Right lobe of liver (tissue), 6 donors: Measurements from ENCODE around the gene ZNF576. TPM values are rescaled to one million over a fixed set of nuclear protein-coding genes. Genes with fewer than 3 reads are reported as not detected.

ENCODE experiments used
- ATAC-seq, 4 donors: fragments of 200-7000 bp; cut with Tn5 transposase; one replicate each; pipeline ENCODE4 v1.9.1; 2020; ENCODE audit warnings: mild to moderate bottlenecking in 4 of 4, moderate library complexity in 4 of 4
- DNase-seq, 3 donors: peaks; one replicate each; pipeline ENCODE4 v3.0.0-alpha.2; 2020
- H3K27ac ChIP-seq, 3 donors: fragments of 200-600 bp; one replicate each; pipeline ENCODE4 v1.8.0; 2022
- H3K27me3 ChIP-seq, 2 donors: fragments of 200-600 bp; one replicate each; pipeline ENCODE4 v1.8.0; 2022
- H3K36me3 ChIP-seq, 4 donors: fragments of 200-600 bp; sonication (generic) in 1 of 4; one replicate each; pipeline versions ENCODE4 v1.5.1 to v1.8.0; 2017 to 2022; ENCODE audit warnings: control low read depth in 1 of 4
- H3K4me1 ChIP-seq, 4 donors: fragments of 200-600 bp; sonication (generic) in 1 of 4; one replicate each; pipeline versions ENCODE4 v1.5.1 to v1.8.0; 2017 to 2022; ENCODE audit warnings: control low read depth in 1 of 4
- H3K4me3 ChIP-seq, 3 donors: fragments of 200-600 bp; one replicate each; pipeline ENCODE4 v1.8.0; 2022
- H3K9me3 ChIP-seq, 4 donors: fragments of 200-600 bp; sonication (generic) in 1 of 4; one replicate each; pipeline versions ENCODE4 v1.5.1 to v1.8.0; 2017 to 2022; ENCODE audit warnings: control low read depth in 1 of 4
- POLR2A ChIP-seq: fragments of 450-650 bp; IDR thresholded peaks from one replicate; pipeline ENCODE4 v1.6.1; 2017; ENCODE audit warnings: antibody characterized with exemption, mild to moderate bottlenecking
- WGBS: methylation state at CpG from one replicate; pipeline ENCODE4 v1.1.6; 2018; ENCODE audit warnings: low coverage, low lambda C conversion rate; ENCODE audit not compliant: insufficient coverage; ENCODE audit errors: missing lambda C conversion rate; 5-methylcytosine and 5-hydroxymethylcytosine counted together
- intact Hi-C, 2 donors: fragments of 100-400 bp; cut with DNase I; formaldehyde crosslinking; loops; one replicate each; pipeline versions ENCODE4 v1.11.2 to v1.14.1; 2022
- total RNA-seq, 6 experiments: library from RNA; depleted of rRNA in 2 of 6; stranded (reverse); fragments of >200 nt in 2 of 6; fragmentation: NEBNext Ultra II Directional in 3 of 6; extraction: Animal tissue kit (Norgen Biotek cat#: 25700) in 3 of 6; gene quantifications; one replicate each; pipeline versions ENCODE4 v1.1.0 to v1.2.4, GENCODE V29; 2016 to 2023
- TF ChIP-seq, protein P1 (sequence below), 4 donors: fragments of 200-600 bp in 3 of 4; fragments of 450-650 bp in 1 of 4; IDR thresholded peaks; one replicate each; pipeline versions ENCODE4 v1.5.1 to v1.8.0; 2016 to 2022; ENCODE audit warnings: antibody characterized with exemption in 4 of 4, mild to moderate bottlenecking in 2 of 4
- donor health status: DM: no; HTN: yes; CAD: no.
- donor health status: DM: no; HTN: no; CAD: no.
- donor health status: DM: no; HTN: no; CAD: no.
- donor health status: DM: no; HTN: yes; CAD: no.
- donor health status: DM: no; HTN: yes; CAD: no.

Gene ZNF576
- total RNA-seq, 6 experiments from 2014 or later = 7.7 to 15.8 (median 10.3) TPM

GRCh38 chr19:43638995-43639518 is 42.7 kb downstream of the ZNF576 start:
- no peak for DNase-seq
- H3K9me3 ChIP-seq = no peaks in the 10 kb centered on the region
- no peak overlapping the region for H3K27ac ChIP-seq
- H3K4me1 ChIP-seq = no peaks in the 10 kb centered on the region
- TF ChIP-seq POLR2A = no peak
- TF ChIP-seq, protein P1, sequence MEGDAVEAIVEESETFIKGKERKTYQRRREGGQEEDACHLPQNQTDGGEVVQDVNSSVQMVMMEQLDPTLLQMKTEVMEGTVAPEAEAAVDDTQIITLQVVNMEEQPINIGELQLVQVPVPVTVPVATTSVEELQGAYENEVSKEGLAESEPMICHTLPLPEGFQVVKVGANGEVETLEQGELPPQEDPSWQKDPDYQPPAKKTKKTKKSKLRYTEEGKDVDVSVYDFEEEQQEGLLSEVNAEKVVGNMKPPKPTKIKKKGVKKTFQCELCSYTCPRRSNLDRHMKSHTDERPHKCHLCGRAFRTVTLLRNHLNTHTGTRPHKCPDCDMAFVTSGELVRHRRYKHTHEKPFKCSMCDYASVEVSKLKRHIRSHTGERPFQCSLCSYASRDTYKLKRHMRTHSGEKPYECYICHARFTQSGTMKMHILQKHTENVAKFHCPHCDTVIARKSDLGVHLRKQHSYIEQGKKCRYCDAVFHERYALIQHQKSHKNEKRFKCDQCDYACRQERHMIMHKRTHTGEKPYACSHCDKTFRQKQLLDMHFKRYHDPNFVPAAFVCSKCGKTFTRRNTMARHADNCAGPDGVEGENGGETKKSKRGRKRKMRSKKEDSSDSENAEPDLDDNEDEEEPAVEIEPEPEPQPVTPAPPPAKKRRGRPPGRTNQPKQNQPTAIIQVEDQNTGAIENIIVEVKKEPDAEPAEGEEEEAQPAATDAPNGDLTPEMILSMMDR (IDR thresholded peaks at IDR 0.05) = no peak
- ATAC-seq = no peak
- H3K36me3 ChIP-seq = no peaks in the 10 kb centered on the region
- no peaks in the 10 kb centered on the region for H3K27me3 ChIP-seq
- 15% methylated on average over 10 of the region's 18 CpGs for WGBS
- H3K4me3 ChIP-seq = peak overlapping the region in 2 of 3 donors; percentile 25 to 52
- intact Hi-C loops = no loop called here

DNA sequence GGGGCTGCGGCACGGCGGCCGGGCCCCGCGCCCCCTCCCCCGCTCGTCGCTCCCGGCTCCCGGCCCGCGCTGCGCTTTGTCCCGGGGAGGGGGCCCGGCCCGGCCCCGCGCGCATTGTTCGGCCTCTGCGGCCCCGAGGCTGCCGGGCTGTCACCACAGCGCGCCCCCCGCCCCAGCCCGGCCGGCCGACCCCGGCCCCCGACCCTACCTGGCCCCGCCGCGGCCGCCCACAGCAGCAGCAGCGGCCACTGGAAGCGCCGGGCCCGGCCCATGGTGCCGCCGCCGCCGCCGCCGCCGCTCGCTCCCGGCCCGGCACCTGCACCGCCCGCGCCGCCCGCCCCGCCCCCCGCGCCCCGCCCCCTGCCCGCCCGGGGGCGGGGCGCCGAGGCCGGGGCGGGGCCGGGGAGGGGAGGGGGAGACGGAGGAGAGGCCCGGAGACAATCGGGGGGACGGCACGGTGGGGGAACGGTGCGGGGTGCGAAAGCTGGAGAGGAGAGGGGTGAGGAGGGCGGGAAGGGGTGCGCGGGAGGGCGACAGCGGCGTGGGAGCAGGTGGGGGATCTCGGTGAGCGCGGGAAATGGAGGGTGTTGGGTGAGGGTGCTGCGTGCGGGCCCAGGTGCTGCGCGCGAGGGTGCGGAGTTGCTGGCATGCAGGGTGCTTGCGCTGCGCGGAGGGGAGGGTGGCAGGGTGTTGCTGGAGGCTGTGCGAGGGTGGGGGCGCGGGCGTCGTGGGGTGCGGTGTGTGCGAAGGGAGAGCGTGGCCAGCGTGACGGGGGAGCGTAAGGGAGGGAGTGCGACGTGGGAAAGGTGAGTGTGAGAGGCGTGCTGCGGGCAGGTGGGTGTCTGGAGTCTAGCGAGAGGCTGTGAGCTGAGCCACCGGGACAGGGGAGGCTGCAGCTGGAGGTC is 43.4 kb downstream of the ZNF576 start, which contains the start of gene CADM4:
Gene CADM4, minus strand, starts transcription at position 332 of the 905 bp plus-strand sequence. Its CDS starts 60 bp downstream, at position 272.
- H3K4me3 ChIP-seq = peak within 1 kb of the TSS; percentile 26 to 52 (median 44)
- no peaks in the 10 kb centered on the region for H3K9me3 ChIP-seq
- ATAC-seq (peak; percentile 74 to 89 (median 82)), DNase-seq (peak; percentile 35 to 58 (median 55))
- H3K27ac ChIP-seq = no peak within 1 kb of the TSS
- under 1% methylated on average over 25 of the region's 110 CpGs for WGBS
- H3K4me1 ChIP-seq = no peaks in the 10 kb centered on the region
- intact Hi-C loops = loop anchor here in 1 of 2 donors (10.0 kb wide), 1 partner anchor 195 kb away; no protein-coding TSS in a partner anchor
- TF ChIP-seq, protein P1 (IDR thresholded peaks at IDR 0.05) = no peak
- no peak for TF ChIP-seq POLR2A
- H3K36me3 ChIP-seq = no peaks in the 10 kb centered on the region
- no peaks in the 10 kb centered on the region for H3K27me3 ChIP-seq

GRCh38 chr19:43640424-43640757 is 44.0 kb downstream of the ZNF576 start:
- WGBS = no CpG with 5 or more reads among the region's 9 CpGs
- ATAC-seq = no peak

GRCh38 chr19:43641333-43641732 is 44.9 kb downstream of the ZNF576 start:
- WGBS = 61% methylated on average over 2 of the region's 2 CpGs
- intact Hi-C loops = loop anchor here in 1 of 2 donors (10.0 kb wide), 1 partner anchor 197 kb away; no protein-coding TSS in a partner anchor
- no peak for ATAC-seq

More at GRCh38 chr19:43640424-43640757, 44.0 kb downstream of the ZNF576 start:
- Histone ChIP-seq H3K27ac (no peak overlapping the region), H3K36me3 (no peaks in the 10 kb centered on the region), H3K4me1 (no peaks in the 10 kb centered on the region), H3K27me3 (no peaks in the 10 kb centered on the region), H3K9me3 (no peaks in the 10 kb centered on the region), H3K4me3 (peak overlapping the region in 2 of 3 donors; percentile 44 to 48)
- DNase-seq = no peak
- no peak for TF ChIP-seq POLR2A
- TF ChIP-seq, protein P1 (IDR thresholded peaks at IDR 0.05) = no peak
- intact Hi-C loops = loop anchor here in 1 of 2 donors (10.0 kb wide), 1 partner anchor 196 kb away; no protein-coding TSS in a partner anchor

More at GRCh38 chr19:43641333-43641732, 44.9 kb downstream of the ZNF576 start:
- H3K4me1 ChIP-seq = no peaks in the 10 kb centered on the region
- no peaks in the 10 kb centered on the region for H3K36me3 ChIP-seq
- no peaks in the 10 kb centered on the region for H3K27me3 ChIP-seq
- DNase-seq = no peak
- TF ChIP-seq POLR2A = no peak
- TF ChIP-seq, protein P1 (IDR thresholded peaks at IDR 0.05) = no peak
- H3K27ac ChIP-seq = no peak overlapping the region
- H3K4me3 ChIP-seq = no peak overlapping the region
- H3K9me3 ChIP-seq = no peaks in the 10 kb centered on the region
